Heart left ventricle (tissue), 13 donors: ENCODE measurements around the gene AFF3.

Experiments
- POLR2A ChIP-seq, 2 donors: fragments of 450-650 bp; IDR thresholded peaks; one replicate each; pipeline ENCODE4 v1.6.1; 2017; ENCODE audit warnings: antibody characterized with exemption in 2 of 2, mild to moderate bottlenecking in 2 of 2, moderate library complexity in 2 of 2
- TF ChIP-seq, protein P1 (sequence below), 12 donors: fragments of 200-600 bp; sonication (generic) in 4 of 12; IDR thresholded peaks; one replicate each; pipeline versions ENCODE4 v1.5.0 to v1.8.0; 2018 to 2022; ENCODE audit warnings: antibody characterized with exemption in 12 of 12, mild to moderate bottlenecking in 5 of 12
- donor health status: ischemic (EF 13 %, LVEDD 7.1; RV severe dilation, severe dysfunction).
- donor health status: DM: no; HTN: yes; CAD: no.
- donor health status: DM: no; HTN: no; CAD: no.
- donor health status: ischemic (EF 25% LVEDD 6.9; RV normal size, moderate dysfunction).
- donor health status: ischemic (EF 25% LVEDD 5.7; RV mildly dilated, moderate dysfunction).
- donor health status: ischemic (EF 35%, LVEDD 5.7; RV mildly dilated, moderate dysfunction).
- donor health status: nonischemic (EF 11% LVEDD 7.7; RV severe dilation, severe dysfunction).
- donor health status: DM: yes; HTN: yes; CAD: no.
- donor health status: PGD.
- donor health status: ischemic (EF 29% LVEDD 5.4; RV normal size, mild dysfunction).
- donor health status: nonischemic (EF 23%, LVEDD 6.1; RV moderate dilation, normal function).

DNA sequence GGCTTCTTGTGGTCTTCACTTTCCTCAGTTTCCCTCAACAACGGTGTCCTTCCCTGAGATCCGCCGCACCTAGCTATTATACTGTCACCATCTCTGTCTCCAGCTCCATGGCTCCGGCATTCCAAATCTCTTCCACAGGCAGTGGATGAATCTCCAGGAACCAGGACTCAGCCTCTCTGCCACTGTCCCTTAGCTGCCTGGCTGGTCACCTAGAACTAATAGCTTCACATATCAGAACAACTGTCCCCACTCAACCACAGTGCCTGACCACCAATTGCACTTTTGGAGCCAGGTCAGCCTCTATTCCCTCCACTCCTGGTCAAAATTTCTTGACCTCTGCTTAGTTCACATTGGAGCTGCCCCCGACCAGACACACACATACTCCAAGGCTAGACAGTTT lies 38.1 kb upstream of the AFF3 start:
- TF ChIP-seq, protein P1, sequence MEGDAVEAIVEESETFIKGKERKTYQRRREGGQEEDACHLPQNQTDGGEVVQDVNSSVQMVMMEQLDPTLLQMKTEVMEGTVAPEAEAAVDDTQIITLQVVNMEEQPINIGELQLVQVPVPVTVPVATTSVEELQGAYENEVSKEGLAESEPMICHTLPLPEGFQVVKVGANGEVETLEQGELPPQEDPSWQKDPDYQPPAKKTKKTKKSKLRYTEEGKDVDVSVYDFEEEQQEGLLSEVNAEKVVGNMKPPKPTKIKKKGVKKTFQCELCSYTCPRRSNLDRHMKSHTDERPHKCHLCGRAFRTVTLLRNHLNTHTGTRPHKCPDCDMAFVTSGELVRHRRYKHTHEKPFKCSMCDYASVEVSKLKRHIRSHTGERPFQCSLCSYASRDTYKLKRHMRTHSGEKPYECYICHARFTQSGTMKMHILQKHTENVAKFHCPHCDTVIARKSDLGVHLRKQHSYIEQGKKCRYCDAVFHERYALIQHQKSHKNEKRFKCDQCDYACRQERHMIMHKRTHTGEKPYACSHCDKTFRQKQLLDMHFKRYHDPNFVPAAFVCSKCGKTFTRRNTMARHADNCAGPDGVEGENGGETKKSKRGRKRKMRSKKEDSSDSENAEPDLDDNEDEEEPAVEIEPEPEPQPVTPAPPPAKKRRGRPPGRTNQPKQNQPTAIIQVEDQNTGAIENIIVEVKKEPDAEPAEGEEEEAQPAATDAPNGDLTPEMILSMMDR (IDR thresholded peaks at IDR 0.05), result no peak
- TF ChIP-seq POLR2A (IDR thresholded peaks at IDR 0.05), result no peak
